Mesenchymal stem cell (in vitro differentiated cells and primary cell): Measurements from ENCODE around the gene C12orf50.

Source experiments
- DNase-seq: peaks from one replicate; pipeline ENCODE4 v3.0.0-alpha.2; 2013
- H2AFZ ChIP-seq: one replicate; pipeline ENCODE4 v1.6.1; 2013; ENCODE audit warnings: low read depth, mild to moderate bottlenecking, control low read depth, inconsistent platforms, low read length, moderate library complexity
- H2AK5ac ChIP-seq: 2 replicates; pipeline ENCODE4 v1.6.1; 2013; ENCODE audit warnings: low read length, moderate library complexity, mild to moderate bottlenecking, inconsistent platforms; ENCODE audit not compliant: severe bottlenecking
- H2BK120ac ChIP-seq: one replicate; pipeline ENCODE4 v1.6.1; 2013; ENCODE audit warnings: low read depth, mild to moderate bottlenecking, inconsistent platforms, low read length, moderate library complexity
- H2BK12ac ChIP-seq, 2 experiments: one replicate each; pipeline ENCODE4 v1.6.1; 2013; ENCODE audit warnings: inconsistent platforms in 2 of 2, low read length in 2 of 2, mild to moderate bottlenecking in 2 of 2, moderate library complexity in 2 of 2, control low read depth in 1 of 2
- H2BK15ac ChIP-seq: one replicate; pipeline ENCODE4 v1.6.1; 2013; ENCODE audit warnings: mild to moderate bottlenecking, low read depth, inconsistent platforms; ENCODE audit not compliant: poor library complexity, severe bottlenecking
- H2BK5ac ChIP-seq: 2 replicates; pipeline ENCODE4 v1.6.1; 2013; ENCODE audit warnings: low read depth, mild to moderate bottlenecking, low read length, control low read depth, inconsistent platforms; ENCODE audit not compliant: poor library complexity, severe bottlenecking
- H3K14ac ChIP-seq, 2 experiments: one replicate each; pipeline ENCODE4 v1.6.1; 2013; ENCODE audit warnings: inconsistent platforms in 2 of 2, low read length in 2 of 2, control low read depth in 1 of 2, mild to moderate bottlenecking in 1 of 2, moderate library complexity in 1 of 2
- H3K18ac ChIP-seq, 2 experiments: one replicate each; pipeline ENCODE4 v1.6.1; 2013; ENCODE audit warnings: inconsistent platforms in 2 of 2, low read length in 2 of 2, control low read depth in 1 of 2, low read depth in 1 of 2, mild to moderate bottlenecking in 1 of 2
- H3K23ac ChIP-seq, 2 experiments: one replicate each; pipeline ENCODE4 v1.6.1; 2013; ENCODE audit warnings: inconsistent platforms in 2 of 2, low read length in 2 of 2, mild to moderate bottlenecking in 2 of 2, moderate library complexity in 2 of 2, control low read depth in 1 of 2
- H3K27ac ChIP-seq: 2 replicates; pipeline ENCODE4 v1.5.1; 2013; ENCODE audit warnings: mild to moderate bottlenecking, moderate library complexity, low read length, control low read depth, inconsistent platforms; ENCODE audit not compliant: poor library complexity, severe bottlenecking
- H3K27me3 ChIP-seq, 2 experiments: 2 replicates each; pipeline versions ENCODE4 v1.6.1 to v1.7.0; 2013; ENCODE audit warnings: low read length in 2 of 2, mild to moderate bottlenecking in 2 of 2, moderate library complexity in 2 of 2, control low read depth in 1 of 2, inconsistent platforms in 1 of 2; ENCODE audit not compliant: control insufficient read depth in 1 of 2, insufficient read depth in 1 of 2
- H3K36me3 ChIP-seq, 2 experiments: 2 replicates each; pipeline versions ENCODE4 v1.6.1 to v1.7.0; 2013; ENCODE audit warnings: low read length in 2 of 2, control low read depth in 1 of 2, inconsistent platforms in 1 of 2, low read depth in 1 of 2, mild to moderate bottlenecking in 1 of 2; ENCODE audit not compliant: insufficient read depth in 2 of 2, control insufficient read depth in 1 of 2
- H3K4ac ChIP-seq, 2 experiments: one replicate each; pipeline ENCODE4 v1.6.1; 2013; ENCODE audit warnings: inconsistent platforms in 2 of 2, low read length in 2 of 2, mild to moderate bottlenecking in 2 of 2, moderate library complexity in 2 of 2, control low read depth in 1 of 2, low read depth in 1 of 2
- H3K4me1 ChIP-seq: 2 replicates; pipeline ENCODE4 v1.6.1; 2013; ENCODE audit warnings: low read depth, low read length, control low read depth; ENCODE audit not compliant: control insufficient read depth, insufficient read depth
- H3K4me2 ChIP-seq: 2 replicates; pipeline ENCODE4 v1.6.1; 2013; ENCODE audit warnings: low read length, mild to moderate bottlenecking, inconsistent platforms; ENCODE audit not compliant: poor library complexity, severe bottlenecking
- H3K4me3 ChIP-seq, 2 experiments: 2 replicates each; pipeline versions ENCODE4 v1.5.1 to v1.7.0; 2013; ENCODE audit warnings: low read length in 2 of 2, mild to moderate bottlenecking in 2 of 2, control low read depth in 1 of 2, low read depth in 1 of 2; ENCODE audit not compliant: insufficient read depth in 1 of 2
- H3K79me1 ChIP-seq: replicated peaks from 2 replicates; pipeline ENCODE4 v1.6.1; 2013; ENCODE audit warnings: mild to moderate bottlenecking, control low read depth, low read length, inconsistent platforms; ENCODE audit not compliant: poor library complexity, severe bottlenecking
- H3K9ac ChIP-seq: 2 replicates; pipeline ENCODE4 v1.7.0; 2013; ENCODE audit warnings: mild to moderate bottlenecking, low read length, moderate library complexity
- H3K9me3 ChIP-seq: 2 replicates; pipeline ENCODE4 v1.7.0; 2013; ENCODE audit warnings: mild to moderate bottlenecking, low read length; ENCODE audit not compliant: control insufficient read depth
- H4K8ac ChIP-seq: one replicate; pipeline ENCODE4 v1.6.1; 2013; ENCODE audit warnings: inconsistent platforms, mild to moderate bottlenecking, low read length, moderate library complexity
- H4K91ac ChIP-seq: one replicate; pipeline ENCODE4 v1.6.1; 2013; ENCODE audit warnings: mild to moderate bottlenecking, low read length, inconsistent platforms
- WGBS: methylation state at CpG from one replicate; pipeline ENCODE4 v1.1.7; 2013; ENCODE audit warnings: mixed read lengths; 5-methylcytosine and 5-hydroxymethylcytosine counted together

Gene C12orf50

DNA sequence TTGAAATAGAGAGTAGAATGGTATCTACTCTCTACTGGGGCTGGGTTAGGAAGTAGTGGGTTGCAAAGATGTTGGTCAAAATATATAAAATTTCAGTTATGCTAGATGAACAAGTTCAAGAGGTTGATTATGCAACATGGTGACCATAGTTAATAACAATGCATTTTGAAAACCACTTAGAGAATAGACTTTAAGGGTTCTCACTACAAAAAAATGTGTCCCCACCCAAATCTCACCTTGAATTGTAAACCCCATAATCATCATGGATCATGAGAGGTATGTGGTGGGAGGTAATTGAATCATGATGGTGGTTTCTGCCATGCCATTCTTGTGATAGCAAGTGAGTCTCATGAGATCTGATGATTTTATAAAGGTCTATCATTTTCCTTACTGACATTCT is 94.0 kb downstream of the C12orf50 start:
- H4K8ac ChIP-seq = no peak overlapping the region
- no peak overlapping the region for H3K9ac ChIP-seq
- no peak overlapping the region for H2AFZ ChIP-seq
- no peak overlapping the region for H3K23ac ChIP-seq
- H3K9me3 ChIP-seq = no peaks in the 10 kb centered on the region
- H2AK5ac ChIP-seq = no peak overlapping the region
- no peaks in the 10 kb centered on the region for H3K27me3 ChIP-seq
- no peak overlapping the region for H2BK120ac ChIP-seq
- no peak overlapping the region for H3K27ac ChIP-seq
- H3K4ac ChIP-seq = no peak overlapping the region
- no peak overlapping the region for H3K18ac ChIP-seq
- H2BK5ac ChIP-seq = no peak overlapping the region
- H3K4me2 ChIP-seq = no peak overlapping the region
- no peaks in the 10 kb centered on the region for H3K36me3 ChIP-seq
- no peak overlapping the region for H4K91ac ChIP-seq
- no peak overlapping the region for H3K4me3 ChIP-seq
- peaks cover 1% of the 10 kb centered on the region for H3K4me1 ChIP-seq
- H3K79me1 ChIP-seq = no peaks in the 10 kb centered on the region
- no peak overlapping the region for H3K14ac ChIP-seq
- H2BK12ac ChIP-seq = no peak overlapping the region
- no peak for DNase-seq
- no peak overlapping the region for H2BK15ac ChIP-seq

DNA sequence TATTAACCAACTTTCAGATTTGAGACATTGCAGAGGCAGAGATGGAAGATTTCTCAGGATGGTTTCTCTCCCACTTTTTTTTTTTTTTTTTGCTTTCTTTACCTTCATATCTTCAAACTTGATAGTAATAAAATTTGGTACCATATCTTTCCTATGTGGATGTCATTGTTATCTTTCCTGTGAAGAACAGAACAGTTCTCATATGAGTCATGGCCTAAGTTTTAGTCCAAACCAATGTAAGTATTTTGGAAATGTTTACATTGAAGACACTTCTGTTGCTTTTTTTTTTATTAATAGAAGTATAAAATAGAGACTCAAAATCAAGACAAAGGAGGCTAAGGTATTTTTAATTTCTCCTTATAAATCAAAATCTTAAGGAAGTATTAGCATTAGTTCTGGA is 95.2 kb downstream of the C12orf50 start:
- H3K9ac ChIP-seq = no peak overlapping the region
- DNase-seq = no peak
- H2BK5ac ChIP-seq = no peak overlapping the region
- H2AFZ ChIP-seq = no peak overlapping the region
- no peak overlapping the region for H3K4ac ChIP-seq
- no peak overlapping the region for H2BK12ac ChIP-seq
- no peak overlapping the region for H3K4me2 ChIP-seq
- H2BK15ac ChIP-seq = no peak overlapping the region
- no peak overlapping the region for H3K23ac ChIP-seq
- no peak overlapping the region for H3K4me3 ChIP-seq
- H2BK120ac ChIP-seq = no peak overlapping the region
- H2AK5ac ChIP-seq = no peak overlapping the region
- H3K36me3 ChIP-seq = no peaks in the 10 kb centered on the region
- H4K91ac ChIP-seq = no peak overlapping the region
- no peak overlapping the region for H4K8ac ChIP-seq
- H3K79me1 ChIP-seq = no peaks in the 10 kb centered on the region
- no peak overlapping the region for H3K14ac ChIP-seq
- H3K4me1 ChIP-seq = peaks cover 3% of the 10 kb centered on the region
- H3K27ac ChIP-seq = no peak overlapping the region
- H3K18ac ChIP-seq = no peak overlapping the region
- H3K27me3 ChIP-seq = no peaks in the 10 kb centered on the region
- no peaks in the 10 kb centered on the region for H3K9me3 ChIP-seq

DNA sequence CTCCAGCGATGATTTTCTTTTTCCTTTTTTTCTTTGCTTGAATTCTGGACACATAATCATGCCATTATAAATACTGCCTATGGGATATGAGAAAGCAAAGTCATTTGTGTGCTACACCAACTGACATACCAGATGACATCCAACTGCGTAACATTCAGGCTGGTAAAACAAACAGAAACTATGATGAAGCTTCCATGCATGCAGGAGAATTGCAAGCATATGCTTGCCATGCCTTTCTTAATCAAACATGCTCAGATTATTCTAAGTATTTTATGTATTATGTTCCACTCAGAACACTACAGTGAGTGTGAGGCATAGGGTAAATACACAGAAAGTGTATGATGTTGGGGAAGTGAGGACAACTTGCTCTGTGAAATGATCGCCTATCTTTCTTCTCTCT is 97.4 kb downstream of the C12orf50 start:
- DNase-seq = peak; percentile 7
- no peak overlapping the region for H3K18ac ChIP-seq
- H4K8ac ChIP-seq = no peak overlapping the region
- no peak overlapping the region for H2BK5ac ChIP-seq
- H3K9ac ChIP-seq = no peak overlapping the region
- no peak overlapping the region for H2BK120ac ChIP-seq
- H2BK12ac ChIP-seq = no peak overlapping the region
- WGBS = 87% methylated on average over 3 of the region's 3 CpGs
- peaks cover 3% of the 10 kb centered on the region for H3K4me1 ChIP-seq
- H4K91ac ChIP-seq = no peak overlapping the region
- no peak overlapping the region for H3K27ac ChIP-seq
- no peak overlapping the region for H3K14ac ChIP-seq
- no peak overlapping the region for H2BK15ac ChIP-seq
- no peak overlapping the region for H2AK5ac ChIP-seq
- H3K79me1 ChIP-seq = no peaks in the 10 kb centered on the region
- no peak overlapping the region for H3K4ac ChIP-seq
- H3K9me3 ChIP-seq = no peaks in the 10 kb centered on the region
- no peak overlapping the region for H3K23ac ChIP-seq
- H2AFZ ChIP-seq = no peak overlapping the region
- no peak overlapping the region for H3K4me3 ChIP-seq
- H3K36me3 ChIP-seq = no peaks in the 10 kb centered on the region
- H3K4me2 ChIP-seq = no peak overlapping the region
- H3K27me3 ChIP-seq = no peaks in the 10 kb centered on the region

DNA sequence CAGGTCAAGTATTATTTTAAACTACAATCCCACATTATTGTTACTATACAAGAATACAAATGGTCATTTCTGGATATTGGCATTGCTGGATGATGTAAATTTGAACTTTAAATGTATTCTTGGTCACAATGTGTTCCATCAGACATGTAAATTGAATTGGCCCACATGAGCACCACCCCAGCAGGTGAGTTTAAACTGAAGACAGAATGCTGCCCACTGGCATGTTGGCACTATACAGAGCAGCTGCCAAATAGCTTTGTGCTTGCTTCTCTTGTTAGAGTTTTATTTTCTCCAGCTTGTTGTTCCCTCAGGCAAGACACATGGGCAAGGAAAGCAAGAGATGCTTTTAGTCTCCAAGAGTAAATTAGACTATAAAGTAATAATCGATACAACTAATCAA is 98.6 kb downstream of the C12orf50 start:
- Histone ChIP-seq H3K36me3 (no peaks in the 10 kb centered on the region), H3K4me2 (no peak overlapping the region), H2BK120ac (no peak overlapping the region), H3K23ac (no peak overlapping the region), H3K9me3 (no peaks in the 10 kb centered on the region), H2BK15ac (no peak overlapping the region), H2BK12ac (no peak overlapping the region), H3K4me3 (no peak overlapping the region), H3K27me3 (no peaks in the 10 kb centered on the region), H3K4ac (no peak overlapping the region), H3K18ac (no peak overlapping the region), H4K8ac (no peak overlapping the region), H3K4me1 (peaks cover 3% of the 10 kb centered on the region), H4K91ac (no peak overlapping the region), H2AK5ac (peak overlapping the region; percentile 57), H3K79me1 (no peaks in the 10 kb centered on the region), H3K27ac (peak overlapping the region; percentile 56), H3K14ac (no peak overlapping the region), H3K9ac (no peak overlapping the region), H2AFZ (no peak overlapping the region), H2BK5ac (no peak overlapping the region)
- WGBS = no CpG with 5 or more reads among the region's 1 CpG
- no peak for DNase-seq
